ENCODE results near the gene FKBP4. TPM values are rescaled to one million over a fixed set of nuclear protein-coding genes. Genes with fewer than 3 reads are reported as not detected.

The FKBP4 gene, protein sequence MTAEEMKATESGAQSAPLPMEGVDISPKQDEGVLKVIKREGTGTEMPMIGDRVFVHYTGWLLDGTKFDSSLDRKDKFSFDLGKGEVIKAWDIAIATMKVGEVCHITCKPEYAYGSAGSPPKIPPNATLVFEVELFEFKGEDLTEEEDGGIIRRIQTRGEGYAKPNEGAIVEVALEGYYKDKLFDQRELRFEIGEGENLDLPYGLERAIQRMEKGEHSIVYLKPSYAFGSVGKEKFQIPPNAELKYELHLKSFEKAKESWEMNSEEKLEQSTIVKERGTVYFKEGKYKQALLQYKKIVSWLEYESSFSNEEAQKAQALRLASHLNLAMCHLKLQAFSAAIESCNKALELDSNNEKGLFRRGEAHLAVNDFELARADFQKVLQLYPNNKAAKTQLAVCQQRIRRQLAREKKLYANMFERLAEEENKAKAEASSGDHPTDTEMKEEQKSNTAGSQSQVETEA
- total RNA-seq: 62.2 TPM
- long read RNA-seq, transcript FKBP4-201 (10 exons, 3,732 nt): major isoform, 72 of 113 reads
- long read RNA-seq, partial matches to known transcripts: 28 of 113 reads
- long read RNA-seq, other reads (novel, unspliced or antisense): 13 of 113 reads

- peak within 1 kb of the TSS; percentile 76 for H3K27ac ChIP-seq
- ATAC-seq (peak; percentile 96), DNase-seq (peak; percentile 92)
- TF ChIP-seq CTCF (IDR thresholded peaks at IDR 0.05): no peak
- intact Hi-C loops (cut with DNase I): no loop called here
- no peaks in the 10 kb centered on the region for H3K9me3 ChIP-seq
- peaks cover 29% of the 10 kb centered on the region for H3K4me1 ChIP-seq
- peaks cover 27% of the 10 kb centered on the region for H3K36me3 ChIP-seq
- H3K27me3 ChIP-seq (ENCODE audit: low read depth): no peaks in the 10 kb centered on the region
- peak within 1 kb of the TSS; percentile 86 for H3K4me3 ChIP-seq
Measured at GRCh38 chr12:2794736-2795289, at the start of gene FKBP4. FKBP4 (plus strand) TSS chr12:2794970; CDS start chr12:2795140, 170 bp downstream.

- Histone ChIP-seq H3K27me3 (ENCODE audit: low read depth) (peaks cover 7% of the 10 kb centered on the region), H3K9me3 (no peaks in the 10 kb centered on the region), H3K4me3 (no peak overlapping the region), H3K4me1 (no peaks in the 10 kb centered on the region), H3K27ac (no peak overlapping the region), H3K36me3 (no peaks in the 10 kb centered on the region)
- DNase-seq (no peak), ATAC-seq (no peak)
- TF ChIP-seq CTCF (IDR thresholded peaks at IDR 0.05): no peak
- intact Hi-C loops (cut with DNase I): no loop called here
Measured at GRCh38 chr12:2745655-2746054, 49.1 kb upstream of the FKBP4 start.

DNA sequence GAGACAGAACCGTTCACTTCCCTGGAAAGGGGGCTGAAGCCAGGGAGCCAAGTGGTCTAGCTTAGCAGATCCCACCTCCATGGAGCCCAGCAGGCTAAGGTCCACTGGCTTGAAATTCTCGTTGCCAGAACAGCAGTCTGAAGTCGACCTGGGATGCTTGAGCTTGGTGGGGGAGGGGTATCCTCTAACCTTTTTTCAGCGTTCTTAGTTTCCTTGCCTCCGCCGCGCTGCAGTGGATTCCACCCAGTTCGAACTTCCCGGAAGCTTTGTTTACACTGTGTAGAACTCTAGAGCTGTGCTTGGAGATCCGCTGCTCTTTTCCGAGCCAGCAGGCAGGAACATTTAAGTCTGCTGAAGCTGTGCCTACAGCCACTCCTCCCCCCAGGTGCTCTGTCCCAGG lies 45.2 kb upstream of the FKBP4 start:
- Histone ChIP-seq H3K36me3 (no peaks in the 10 kb centered on the region), H3K4me3 (no peak overlapping the region), H3K27me3 (ENCODE audit: low read depth) (peaks cover 7% of the 10 kb centered on the region), H3K27ac (no peak overlapping the region), H3K9me3 (no peaks in the 10 kb centered on the region), H3K4me1 (no peaks in the 10 kb centered on the region)
- ATAC-seq: no peak
- no peak for DNase-seq
- TF ChIP-seq CTCF (IDR thresholded peaks at IDR 0.05): no peak
- intact Hi-C loops (cut with DNase I): no loop called here

GRCh38 chr12:2750185-2750584 lies 44.6 kb upstream of the FKBP4 start:
- Histone ChIP-seq H3K36me3 (no peaks in the 10 kb centered on the region), H3K9me3 (no peaks in the 10 kb centered on the region), H3K27ac (no peak overlapping the region), H3K4me1 (no peaks in the 10 kb centered on the region), H3K27me3 (ENCODE audit: low read depth) (peaks cover 7% of the 10 kb centered on the region), H3K4me3 (no peak overlapping the region)
- DNase-seq (no peak), ATAC-seq (no peak)
- no peak for TF ChIP-seq CTCF (IDR thresholded peaks at IDR 0.05)
- intact Hi-C loops (cut with DNase I): no loop called here

- no peak overlapping the region for H3K4me3 ChIP-seq
- H3K27me3 ChIP-seq (ENCODE audit: low read depth): peaks cover 7% of the 10 kb centered on the region
- DNase-seq (no peak), ATAC-seq (no peak)
- H3K9me3 ChIP-seq: no peaks in the 10 kb centered on the region
- TF ChIP-seq CTCF (IDR thresholded peaks at IDR 0.05): no peak
- no peaks in the 10 kb centered on the region for H3K36me3 ChIP-seq
- H3K27ac ChIP-seq: no peak overlapping the region
- no peaks in the 10 kb centered on the region for H3K4me1 ChIP-seq
- intact Hi-C loops (cut with DNase I): no loop called here
Measured at GRCh38 chr12:2751230-2751629, 43.5 kb upstream of the FKBP4 start.

All from lower lobe of right lung (tissue), 2 donors.